A549 (cell line): ENCODE data around the gene SNUPN. TPM values are rescaled to one million over a fixed set of nuclear protein-coding genes. Genes with fewer than 3 reads are reported as not detected.

Source experiments
- ATAC-seq, 2 experiments: fragments of 200-7000 bp in 1 of 2; fragments of >200 bp in 1 of 2; cut with Nextera tagmentation in 1 of 2; cut with Tn5 transposase in 1 of 2; 3 replicates each; pipeline versions ENCODE4 v1.8.0 to v1.9.1; 2018 to 2020; ENCODE audit warnings: mild to moderate bottlenecking in 1 of 2, moderate library complexity in 1 of 2
- CTCF ChIA-PET: fragments of 300-600 bp; sonication (Branson Sonifier 250); formaldehyde crosslinking; extraction: SDS; loops from one replicate; lab custom pipeline; 2021; ENCODE audit warnings: antibody characterized with exemption, inconsistent platforms; lab: Yijun Ruan, JAX
- POLR2A ChIA-PET: fragments of 350-600 bp; formaldehyde crosslinking; extraction: SDS; loops from one replicate; lab custom pipeline; 2021; ENCODE audit warnings: antibody characterized with exemption, inconsistent platforms; lab: Yijun Ruan, JAX
- DNase-seq, 2 experiments: peaks; one replicate each; pipeline versions ENCODE4 v3.0.0 to v3.0.0-alpha.2; 2011 to 2016; ENCODE audit warnings: low read depth in 1 of 2, low spot score in 1 of 2
- FAIRE-seq: peaks from 2 replicates; lab custom pipeline; 2011; peaks lifted over from hg19 to GRCh38; lab: Jason Lieb, UNC
- H3K27ac ChIP-seq, 2 experiments: fragments of >200 bp; sonication (Bioruptor Twin); formaldehyde crosslinking; 3 replicates each; pipeline ENCODE4 v1.5.1; 2016 to 2017
- H3K4me1 ChIP-seq: fragments of >200 bp; sonication (Bioruptor Twin); formaldehyde crosslinking; 3 replicates; pipeline ENCODE4 v1.6.1; 2016
- H3K4me2 ChIP-seq: fragments of >200 bp; sonication (Bioruptor Twin); formaldehyde crosslinking; 3 replicates; pipeline ENCODE4 v1.6.1; 2016
- H3K4me3 ChIP-seq: fragments of >200 bp; sonication (Bioruptor Twin); formaldehyde crosslinking; 3 replicates; pipeline ENCODE4 v1.5.1; 2016
- H3K9me3 ChIP-seq: fragments of >200 bp; sonication (Bioruptor Twin); formaldehyde crosslinking; 3 replicates; pipeline ENCODE4 v1.6.1; 2016
- CBX8 ChIP-seq: fragments of 200-600 bp; sonication (generic); IDR thresholded peaks from 2 replicates; pipeline ENCODE4 v1.6.1; 2016
- CHD4 ChIP-seq: fragments of 200-600 bp; sonication (generic); IDR thresholded peaks from 2 replicates; pipeline ENCODE4 v1.6.1; 2016; ENCODE audit warnings: antibody characterized with exemption, mild to moderate bottlenecking, borderline replicate concordance
- CTCF ChIP-seq: fragments of >200 bp; sonication (Bioruptor Twin); formaldehyde crosslinking; IDR thresholded peaks from 3 replicates; pipeline ENCODE4 v1.5.1; 2016
- EHF ChIP-seq: fragments of 250-450 bp; sonication (Bioruptor Pico); IDR thresholded peaks from 2 replicates; pipeline ENCODE4 v1.5.0; 2020; ENCODE audit warnings: mild to moderate bottlenecking
- EHMT2 ChIP-seq: fragments of 200-600 bp; sonication (generic); IDR thresholded peaks from 2 replicates; pipeline ENCODE4 v1.6.1; 2016; ENCODE audit warnings: antibody characterized with exemption, low read depth, mild to moderate bottlenecking, moderate library complexity
- ELK1 ChIP-seq: fragments of 150-350 bp; IDR thresholded peaks from 2 replicates; pipeline ENCODE4 v1.6.1; 2014; ENCODE audit warnings: low read depth, mild to moderate bottlenecking, low read length
- HES2 ChIP-seq: fragments of >200 bp; sonication (Bioruptor Twin); formaldehyde crosslinking; IDR thresholded peaks from 2 replicates; pipeline ENCODE4 v1.6.1; 2016
- HOXB13 ChIP-seq: fragments of 250-450 bp; sonication (Bioruptor Pico); IDR thresholded peaks from 2 replicates; pipeline ENCODE4 v1.5.0; 2020; ENCODE audit warnings: low read depth, mild to moderate bottlenecking, moderate library complexity
- JUNB ChIP-seq: fragments of >200 bp; sonication (Bioruptor Twin); formaldehyde crosslinking; IDR thresholded peaks from 2 replicates; pipeline ENCODE4 v1.6.1; 2016
- KDM1A ChIP-seq: fragments of 200-600 bp; sonication (generic); IDR thresholded peaks from 2 replicates; pipeline ENCODE4 v1.6.1; 2016; ENCODE audit warnings: low read depth, mild to moderate bottlenecking
- KDM5A ChIP-seq: fragments of 200-600 bp; sonication (generic); IDR thresholded peaks from 2 replicates; pipeline ENCODE4 v1.6.1; 2016; ENCODE audit warnings: antibody characterized with exemption, mild to moderate bottlenecking
- MAZ ChIP-seq: fragments of 150-350 bp; IDR thresholded peaks from 2 replicates; pipeline ENCODE4 v1.6.1; 2014; ENCODE audit warnings: antibody characterized with exemption, low read depth, low read length, borderline replicate concordance
- NFE2L2 ChIP-seq: fragments of 150-350 bp; conservative IDR thresholded peaks from 2 replicates; pipeline ENCODE4 v1.6.1; 2014; ENCODE audit warnings: low read length
- PBX3 ChIP-seq: IDR thresholded peaks from 2 replicates; pipeline ENCODE4 v1.6.1; 2012
- PHF8 ChIP-seq: fragments of 200-600 bp; sonication (generic); IDR thresholded peaks from 2 replicates; pipeline ENCODE4 v1.6.1; 2016; ENCODE audit warnings: low read depth, mild to moderate bottlenecking, antibody characterized with exemption, moderate library complexity, borderline replicate concordance
- POLR2AphosphoS2 ChIP-seq: conservative IDR thresholded peaks from 2 replicates; pipeline ENCODE4 v1.6.1; 2012; ENCODE audit warnings: low read length, improper control_type of control experiment, inconsistent platforms
- RAD21 ChIP-seq, 2 experiments: fragments of >200 bp in 1 of 2; sonication (Bioruptor Twin) in 1 of 2; formaldehyde crosslinking in 1 of 2; IDR thresholded peaks in 1 of 2; conservative IDR thresholded peaks in 1 of 2; 2 replicates in 1 of 2; 3 replicates in 1 of 2; pipeline ENCODE4 v1.6.1; 2012 to 2018; ENCODE audit warnings: inconsistent platforms in 1 of 2
- RFX5 ChIP-seq: fragments of 450-650 bp; IDR thresholded peaks from 2 replicates; pipeline ENCODE4 v1.7.1; 2014; ENCODE audit warnings: antibody characterized with exemption, mild to moderate bottlenecking, moderate library complexity
- USF2 ChIP-seq: fragments of 450-650 bp; IDR thresholded peaks from 2 replicates; pipeline ENCODE4 v1.6.1; 2014; ENCODE audit warnings: antibody characterized with exemption
- ZC3H11A ChIP-seq: fragments of 450-650 bp; IDR thresholded peaks from 2 replicates; pipeline ENCODE4 v1.6.1; 2014; ENCODE audit warnings: antibody characterized with exemption, mild to moderate bottlenecking
- ZFP36 ChIP-seq: fragments of 450-650 bp; IDR thresholded peaks from 2 replicates; pipeline ENCODE4 v1.6.1; 2014; ENCODE audit warnings: borderline replicate concordance; ENCODE audit not compliant: partially characterized antibody
- ZNF302 ChIP-seq: fragments of 250-450 bp; sonication (Bioruptor Pico); IDR thresholded peaks from 2 replicates; pipeline ENCODE4 v1.9.0; 2021; ENCODE audit warnings: inconsistent platforms, mild to moderate bottlenecking, moderate library complexity
- ZSCAN20 ChIP-seq: fragments of 250-450 bp; sonication (Bioruptor Pico); IDR thresholded peaks from 2 replicates; pipeline ENCODE4 v1.8.0; 2022; ENCODE audit warnings: mild to moderate bottlenecking, moderate library complexity
- WGBS: methylation state at CpG from one replicate; pipeline ENCODE4 v1.1.6; 2017; ENCODE audit errors: missing lambda C conversion rate; 5-methylcytosine and 5-hydroxymethylcytosine counted together
- polyA plus RNA-seq, 4 experiments: library from polyadenylated mRNA; depleted of rRNA in 3 of 4; stranded (reverse); fragments of >200 nt; fragmentation: RNase III in 1 of 4; extraction: RNeasy Plus Mini Kit Qiagen cat#74134 plus additional on column Dnase treatment in 1 of 4; gene quantifications; 2 replicates in 3 of 4; 3 replicates in 1 of 4; pipeline ENCODE4 v1.2.3, GENCODE V29; 2011 to 2017

The SNUPN gene
- polyA plus RNA-seq, 2 of the 4 experiments (the other 2 are of a cell fraction): 29.2 to 38.5 TPM

- H3K4me1 ChIP-seq: peaks cover 33% of the 10 kb centered on the region
- ChIA-PET POLR2A (no interaction called here), CTCF (interaction anchor here (0.6 to 2.7 kb wide), 4 partner anchors 9 to 165 kb away, joined by 3 to 10 read pairs (median 3); partner anchors contain the start of gene PTPN9)
- no peak overlapping the region for H3K4me3 ChIP-seq
- H3K27ac ChIP-seq: no peak overlapping the region
- no peak for FAIRE-seq
- no peak for TF ChIP-seq HES2
- no peak for TF ChIP-seq CHD4
- no peak for TF ChIP-seq EHF
- no peak for TF ChIP-seq KDM1A
- TF ChIP-seq KDM5A: no peak
- TF ChIP-seq ZFP36: no peak
- TF ChIP-seq CBX8: no peak
- no peak for TF ChIP-seq PBX3
- no peak for TF ChIP-seq HOXB13 (CRISPR knock-in tag)
- no peak for TF ChIP-seq POLR2AphosphoS2
- TF ChIP-seq, all 56 proteins: peak for 0
- Histone ChIP-seq H3K4me2 (no peak overlapping the region), H3K9me3 (no peaks in the 10 kb centered on the region)
- no peak for ATAC-seq
- no peak for DNase-seq
- WGBS: 92% methylated on average over 8 of the region's 8 CpGs
Observed at GRCh38 chr15:75570126-75570845, 55.2 kb downstream of the SNUPN start.

GRCh38 chr15:75565062-75565970 lies 60.2 kb downstream of the SNUPN start:
- H3K4me2 ChIP-seq: peak overlapping the region; percentile 25
- H3K4me3 ChIP-seq: no peak overlapping the region
- peaks cover 11% of the 10 kb centered on the region for H3K4me1 ChIP-seq
- TF ChIP-seq CTCF: no peak
- TF ChIP-seq ZSCAN20 (CRISPR knock-in tag): no peak
- TF ChIP-seq RFX5: no peak
- TF ChIP-seq PBX3: no peak
- TF ChIP-seq NFE2L2: no peak
- no peak for TF ChIP-seq USF2
- no peak for TF ChIP-seq RAD21 (conservative IDR thresholded peaks at IDR 0.05 in 1 of 2, IDR thresholded peaks at IDR 0.05 in 1 of 2)
- no peak for TF ChIP-seq POLR2AphosphoS2
- TF ChIP-seq MAZ: no peak
- TF ChIP-seq ZNF302: no peak
- no peak for TF ChIP-seq EHMT2
- TF ChIP-seq ZC3H11A: no peak
- TF ChIP-seq PHF8: no peak
- no peak for TF ChIP-seq ELK1
- no peak for TF ChIP-seq JUNB
- WGBS: 88% methylated on average over 3 of the region's 3 CpGs
- H3K27ac ChIP-seq: peak overlapping the region in 1 of 2 experiments; percentile 1; a peak in 1 of 6 replicates
- POLR2A ChIA-PET: interaction anchor here (0.9 to 1.4 kb wide), 2 partner anchors 14 to 198 kb away, joined by 3 to 6 read pairs; partner anchors contain the start of gene PTPN9
- CTCF ChIA-PET: interaction anchor here (0.7 to 3.4 kb wide), 9 partner anchors 8 to 626 kb away, joined by 3 to 16 read pairs (median 3); partner anchors contain the start of gene PTPN9
- no peak for DNase-seq
- no peaks in the 10 kb centered on the region for H3K9me3 ChIP-seq
- ATAC-seq: peak; percentile 49 to 66; a peak in 5 of 6 replicates
- no peak for FAIRE-seq
